Gastrocnemius medialis (tissue), 4 donors: ENCODE results near the gene TRIM45.

Source experiments
- POLR2A ChIP-seq, 2 donors: fragments of 450-650 bp; IDR thresholded peaks; one replicate each; pipeline ENCODE4 v1.6.1; 2017; ENCODE audit warnings: antibody characterized with exemption in 2 of 2, mild to moderate bottlenecking in 2 of 2, moderate library complexity in 2 of 2
- TF ChIP-seq, protein P1 (sequence below), 5 experiments: fragments of 450-650 bp in 3 of 5; fragments of 200-600 bp in 2 of 5; sonication (generic) in 2 of 5; IDR thresholded peaks in 4 of 5; conservative IDR thresholded peaks in 1 of 5; 1 replicate in 4 of 5; 2 replicates in 1 of 5; pipeline ENCODE4 v1.5.1; 2016 to 2019; ENCODE audit warnings: antibody characterized with exemption in 5 of 5, mild to moderate bottlenecking in 3 of 5, moderate library complexity in 3 of 5

DNA sequence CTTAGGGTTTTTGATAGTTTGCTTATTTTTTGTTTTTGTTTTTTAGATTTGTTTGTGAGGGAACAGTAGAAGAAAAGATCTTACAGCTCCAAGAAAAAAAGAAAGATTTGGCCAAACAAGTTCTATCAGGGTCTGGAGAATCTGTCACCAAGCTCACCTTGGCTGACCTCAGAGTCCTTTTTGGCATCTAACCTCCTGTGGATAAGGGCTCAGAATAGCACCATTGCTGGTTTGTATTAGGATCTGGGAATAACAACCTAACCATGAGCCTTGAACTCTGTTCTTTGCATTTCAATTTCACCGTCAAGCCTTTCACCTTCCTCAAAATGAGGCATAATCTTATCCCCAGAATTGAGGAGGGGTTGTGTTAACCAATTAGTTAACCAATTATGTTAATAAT is 20.2 kb downstream of the TRIM45 start:
- TF ChIP-seq, protein P1, sequence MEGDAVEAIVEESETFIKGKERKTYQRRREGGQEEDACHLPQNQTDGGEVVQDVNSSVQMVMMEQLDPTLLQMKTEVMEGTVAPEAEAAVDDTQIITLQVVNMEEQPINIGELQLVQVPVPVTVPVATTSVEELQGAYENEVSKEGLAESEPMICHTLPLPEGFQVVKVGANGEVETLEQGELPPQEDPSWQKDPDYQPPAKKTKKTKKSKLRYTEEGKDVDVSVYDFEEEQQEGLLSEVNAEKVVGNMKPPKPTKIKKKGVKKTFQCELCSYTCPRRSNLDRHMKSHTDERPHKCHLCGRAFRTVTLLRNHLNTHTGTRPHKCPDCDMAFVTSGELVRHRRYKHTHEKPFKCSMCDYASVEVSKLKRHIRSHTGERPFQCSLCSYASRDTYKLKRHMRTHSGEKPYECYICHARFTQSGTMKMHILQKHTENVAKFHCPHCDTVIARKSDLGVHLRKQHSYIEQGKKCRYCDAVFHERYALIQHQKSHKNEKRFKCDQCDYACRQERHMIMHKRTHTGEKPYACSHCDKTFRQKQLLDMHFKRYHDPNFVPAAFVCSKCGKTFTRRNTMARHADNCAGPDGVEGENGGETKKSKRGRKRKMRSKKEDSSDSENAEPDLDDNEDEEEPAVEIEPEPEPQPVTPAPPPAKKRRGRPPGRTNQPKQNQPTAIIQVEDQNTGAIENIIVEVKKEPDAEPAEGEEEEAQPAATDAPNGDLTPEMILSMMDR (IDR thresholded peaks at IDR 0.05 in 4 of 5, conservative IDR thresholded peaks at IDR 0.05 in 1 of 5), result no peak
- TF ChIP-seq POLR2A (IDR thresholded peaks at IDR 0.05), result no peak
